ENCODE data around the gene TEX51.

TEX51 gene

GRCh38 chr2:126850940-126851339 lies 47.8 kb upstream of the TEX51 start:
- Histone ChIP-seq H3K14ac (ENCODE audit: low read length) (no peak overlapping the region), H2BK5ac (ENCODE audit: low read depth, low read length, poor library complexity) (no peak overlapping the region), H3K4me1 (ENCODE audit: control insufficient read depth in 1 of 2, insufficient read depth in 2 of 2, low read length in 2 of 2) (no peaks in the 10 kb centered on the region), H2AK5ac (ENCODE audit: low read length) (no peak overlapping the region), H3K4me2 (ENCODE audit: low read length) (no peak overlapping the region), H3K36me3 (ENCODE audit: control insufficient read depth in 1 of 2, insufficient read depth in 2 of 2, low read length in 2 of 2) (no peaks in the 10 kb centered on the region), H3K27ac (ENCODE audit: low read depth, low read length) (no peak overlapping the region), H3K18ac (ENCODE audit: low read length) (no peak overlapping the region), H2BK12ac (ENCODE audit: low read length) (no peak overlapping the region), H4K8ac (ENCODE audit: low read depth, low read length) (no peak overlapping the region), H2BK120ac (ENCODE audit: insufficient read depth, low read length, poor library complexity) (no peak overlapping the region), H3K79me1 (ENCODE audit: low read length) (no peaks in the 10 kb centered on the region), H2AFZ (ENCODE audit: insufficient read depth, low read length, poor library complexity) (no peak overlapping the region), H3K27me3 (ENCODE audit: insufficient read depth, low read length) (no peaks in the 10 kb centered on the region), H3K9ac (ENCODE audit: low read length) (no peak overlapping the region), H3K4ac (ENCODE audit: low read depth, low read length) (no peak overlapping the region), H3K4me3 (ENCODE audit: low read depth, low read length) (no peak overlapping the region), H3K9me3 (ENCODE audit: insufficient read depth, low read depth, low read length) (no peaks in the 10 kb centered on the region), H3K23ac (ENCODE audit: low read length) (no peak overlapping the region), H3K79me2 (ENCODE audit: control insufficient read depth, insufficient read depth, low read length, poor library complexity) (no peaks in the 10 kb centered on the region), H4K91ac (ENCODE audit: low read depth, low read length) (no peak overlapping the region), H4K12ac (ENCODE audit: low read depth, low read length) (no peak overlapping the region)
- WGBS (ENCODE audit: extremely low coverage, insufficient coverage, insufficient read length): no CpG with 5 or more reads among the region's 5 CpGs
- no peak for DNase-seq

- H3K4me3 ChIP-seq (ENCODE audit: low read depth, low read length): no peak overlapping the region
- no CpG with 5 or more reads among the region's 1 CpG for WGBS (ENCODE audit: extremely low coverage, insufficient coverage, insufficient read length)
- no peak overlapping the region for H2BK12ac ChIP-seq (ENCODE audit: low read length)
- DNase-seq: no peak
- H3K4me1 ChIP-seq (ENCODE audit: control insufficient read depth in 1 of 2, insufficient read depth in 2 of 2, low read length in 2 of 2): no peaks in the 10 kb centered on the region
- no peak overlapping the region for H4K12ac ChIP-seq (ENCODE audit: low read depth, low read length)
- H3K4me2 ChIP-seq (ENCODE audit: low read length): no peak overlapping the region
- H3K14ac ChIP-seq (ENCODE audit: low read length): no peak overlapping the region
- H3K79me1 ChIP-seq (ENCODE audit: low read length): no peaks in the 10 kb centered on the region
- H2AK5ac ChIP-seq (ENCODE audit: low read length): no peak overlapping the region
- H2AFZ ChIP-seq (ENCODE audit: insufficient read depth, low read length, poor library complexity): no peak overlapping the region
- H3K9ac ChIP-seq (ENCODE audit: low read length): no peak overlapping the region
- H3K4ac ChIP-seq (ENCODE audit: low read depth, low read length): no peak overlapping the region
- H3K79me2 ChIP-seq (ENCODE audit: control insufficient read depth, insufficient read depth, low read length, poor library complexity): no peaks in the 10 kb centered on the region
- H3K27me3 ChIP-seq (ENCODE audit: insufficient read depth, low read length): no peaks in the 10 kb centered on the region
- H4K8ac ChIP-seq (ENCODE audit: low read depth, low read length): no peak overlapping the region
- H2BK120ac ChIP-seq (ENCODE audit: insufficient read depth, low read length, poor library complexity): no peak overlapping the region
- no peaks in the 10 kb centered on the region for H3K9me3 ChIP-seq (ENCODE audit: insufficient read depth, low read depth, low read length)
- H4K91ac ChIP-seq (ENCODE audit: low read depth, low read length): no peak overlapping the region
- H3K23ac ChIP-seq (ENCODE audit: low read length): no peak overlapping the region
- no peak overlapping the region for H3K27ac ChIP-seq (ENCODE audit: low read depth, low read length)
- H3K36me3 ChIP-seq (ENCODE audit: control insufficient read depth in 1 of 2, insufficient read depth in 2 of 2, low read length in 2 of 2): no peaks in the 10 kb centered on the region
- H2BK5ac ChIP-seq (ENCODE audit: low read depth, low read length, poor library complexity): no peak overlapping the region
- H3K18ac ChIP-seq (ENCODE audit: low read length): no peak overlapping the region
Measured at GRCh38 chr2:126851756-126852155, 46.9 kb upstream of the TEX51 start.

- Histone ChIP-seq H3K27ac (ENCODE audit: low read depth, low read length) (no peak overlapping the region), H3K79me1 (ENCODE audit: low read length) (no peaks in the 10 kb centered on the region), H2AK5ac (ENCODE audit: low read length) (no peak overlapping the region), H3K23ac (ENCODE audit: low read length) (no peak overlapping the region), H3K9me3 (ENCODE audit: insufficient read depth, low read depth, low read length) (no peaks in the 10 kb centered on the region), H3K18ac (ENCODE audit: low read length) (no peak overlapping the region), H2BK120ac (ENCODE audit: insufficient read depth, low read length, poor library complexity) (no peak overlapping the region), H2BK5ac (ENCODE audit: low read depth, low read length, poor library complexity) (no peak overlapping the region), H3K4me1 (ENCODE audit: control insufficient read depth in 1 of 2, insufficient read depth in 2 of 2, low read length in 2 of 2) (no peaks in the 10 kb centered on the region), H3K14ac (ENCODE audit: low read length) (no peak overlapping the region), H4K91ac (ENCODE audit: low read depth, low read length) (no peak overlapping the region), H2AFZ (ENCODE audit: insufficient read depth, low read length, poor library complexity) (no peak overlapping the region), H3K4me3 (ENCODE audit: low read depth, low read length) (no peak overlapping the region), H3K9ac (ENCODE audit: low read length) (no peak overlapping the region), H4K8ac (ENCODE audit: low read depth, low read length) (no peak overlapping the region), H3K79me2 (ENCODE audit: control insufficient read depth, insufficient read depth, low read length, poor library complexity) (no peaks in the 10 kb centered on the region), H3K36me3 (ENCODE audit: control insufficient read depth in 1 of 2, insufficient read depth in 2 of 2, low read length in 2 of 2) (no peaks in the 10 kb centered on the region), H3K4ac (ENCODE audit: low read depth, low read length) (no peak overlapping the region), H2BK12ac (ENCODE audit: low read length) (no peak overlapping the region), H4K12ac (ENCODE audit: low read depth, low read length) (no peak overlapping the region), H3K27me3 (ENCODE audit: insufficient read depth, low read length) (no peaks in the 10 kb centered on the region), H3K4me2 (ENCODE audit: low read length) (no peak overlapping the region)
- no CpG with 5 or more reads among the region's 1 CpG for WGBS (ENCODE audit: extremely low coverage, insufficient coverage, insufficient read length)
- no peak for DNase-seq
Measured at GRCh38 chr2:126852361-126852760, 46.3 kb upstream of the TEX51 start.

GRCh38 chr2:126855606-126856005 lies 43.1 kb upstream of the TEX51 start:
- Histone ChIP-seq H2BK5ac (ENCODE audit: low read depth, low read length, poor library complexity) (no peak overlapping the region), H3K4me1 (ENCODE audit: control insufficient read depth in 1 of 2, insufficient read depth in 2 of 2, low read length in 2 of 2) (no peaks in the 10 kb centered on the region)
- no CpG with 5 or more reads among the region's 3 CpGs for WGBS (ENCODE audit: extremely low coverage, insufficient coverage, insufficient read length)

More at GRCh38 chr2:126855606-126856005, 43.1 kb upstream of the TEX51 start:
- H3K9ac ChIP-seq (ENCODE audit: low read length): no peak overlapping the region
- H2BK12ac ChIP-seq (ENCODE audit: low read length): no peak overlapping the region
- no peaks in the 10 kb centered on the region for H3K79me2 ChIP-seq (ENCODE audit: control insufficient read depth, insufficient read depth, low read length, poor library complexity)
- H3K79me1 ChIP-seq (ENCODE audit: low read length): no peaks in the 10 kb centered on the region
- H3K27ac ChIP-seq (ENCODE audit: low read depth, low read length): no peak overlapping the region
- no peak for DNase-seq
- H4K8ac ChIP-seq (ENCODE audit: low read depth, low read length): no peak overlapping the region
- no peak overlapping the region for H4K12ac ChIP-seq (ENCODE audit: low read depth, low read length)
- H3K4ac ChIP-seq (ENCODE audit: low read depth, low read length): no peak overlapping the region
- no peaks in the 10 kb centered on the region for H3K27me3 ChIP-seq (ENCODE audit: insufficient read depth, low read length)
- H3K36me3 ChIP-seq (ENCODE audit: control insufficient read depth in 1 of 2, insufficient read depth in 2 of 2, low read length in 2 of 2): no peaks in the 10 kb centered on the region
- H2BK120ac ChIP-seq (ENCODE audit: insufficient read depth, low read length, poor library complexity): no peak overlapping the region
- no peak overlapping the region for H4K91ac ChIP-seq (ENCODE audit: low read depth, low read length)
- no peak overlapping the region for H3K4me2 ChIP-seq (ENCODE audit: low read length)
- no peaks in the 10 kb centered on the region for H3K9me3 ChIP-seq (ENCODE audit: insufficient read depth, low read depth, low read length)
- no peak overlapping the region for H3K4me3 ChIP-seq (ENCODE audit: low read depth, low read length)
- H3K23ac ChIP-seq (ENCODE audit: low read length): no peak overlapping the region
- H2AFZ ChIP-seq (ENCODE audit: insufficient read depth, low read length, poor library complexity): no peak overlapping the region
- H2AK5ac ChIP-seq (ENCODE audit: low read length): no peak overlapping the region
- H3K14ac ChIP-seq (ENCODE audit: low read length): no peak overlapping the region
- no peak overlapping the region for H3K18ac ChIP-seq (ENCODE audit: low read length)
